Activated CD4-positive, CD25-positive, alpha-beta regulatory T cell treated with anti-CD3 and anti-CD28 coated beads, Interleukin-2, amount 50 U/mL, for 16 hours (primary cell): ENCODE results near the gene LRRC8D.
"Not testable (repeated sequence)": the region's sequence is repeated elsewhere in the genome, so short reads cannot be mapped to it uniquely, and the experiment has no call there.

Experiments used
- DNase-seq: peaks from one replicate; pipeline ENCODE4 v3.0.0-alpha.2; 2020; ENCODE audit warnings: low read depth, low spot score

The LRRC8D gene

GRCh38 chr1:89911191-89911991, 90.6 kb downstream of the LRRC8D start:
- DNase-seq, result no peak

- DNase-seq, result no peak
These were observed 91.2 kb downstream of the LRRC8D start for GRCh38 chr1:89912073-89912472.

GRCh38 chr1:89913353-89914095, 92.7 kb downstream of the LRRC8D start:
- no peak for DNase-seq

- no peak for DNase-seq
These were observed 96.5 kb downstream of the LRRC8D start for GRCh38 chr1:89917353-89917752.

- DNase-seq, result no peak
These were observed 97.4 kb downstream of the LRRC8D start for GRCh38 chr1:89918127-89918793.

- DNase-seq, result no peak
These were observed 97.9 kb downstream of the LRRC8D start for GRCh38 chr1:89918794-89919155.

- no peak for DNase-seq
These were observed 98.3 kb downstream of the LRRC8D start for GRCh38 chr1:89919174-89919573.

GRCh38 chr1:89922911-89923310, 102.1 kb downstream of the LRRC8D start:
- no peak for DNase-seq

- no peak for DNase-seq
These were observed 102.7 kb downstream of the LRRC8D start for GRCh38 chr1:89923517-89923916.

- not testable (repeated sequence) for DNase-seq
These were observed 103.2 kb downstream of the LRRC8D start for GRCh38 chr1:89924075-89924474.

GRCh38 chr1:89927049-89927448, 106.2 kb downstream of the LRRC8D start:
- DNase-seq, result no peak

GRCh38 chr1:89927478-89927877, 106.6 kb downstream of the LRRC8D start:
- DNase-seq, result no peak

GRCh38 chr1:89928506-89928905, 107.7 kb downstream of the LRRC8D start:
- DNase-seq, result no peak

GRCh38 chr1:89929467-89930063, 108.7 kb downstream of the LRRC8D start:
- no peak for DNase-seq

- no peak for DNase-seq
These were observed 109.7 kb downstream of the LRRC8D start for GRCh38 chr1:89930579-89930978.

- DNase-seq, result no peak
These were observed 111.1 kb downstream of the LRRC8D start for GRCh38 chr1:89931964-89932363.

- DNase-seq, result no peak
These were observed 111.9 kb downstream of the LRRC8D start for GRCh38 chr1:89932598-89933364.

GRCh38 chr1:89934461-89934860, 113.6 kb downstream of the LRRC8D start:
- no peak for DNase-seq

- DNase-seq, result no peak
These were observed 114.4 kb downstream of the LRRC8D start for GRCh38 chr1:89935235-89935634.

- no peak for DNase-seq
These were observed 115.9 kb downstream of the LRRC8D start for GRCh38 chr1:89936694-89937093.
